HCT116 (cell line): ENCODE results near the gene CHRNA4. TPM values are rescaled to one million over a fixed set of nuclear protein-coding genes. Genes with fewer than 3 reads are reported as not detected.

ENCODE experiments used
- ATAC-seq: fragments of 200-7000 bp; cut with Tn5 transposase; 2 replicates; pipeline ENCODE4 v1.9.1; 2020; ENCODE audit warnings: mild to moderate bottlenecking, moderate library complexity
- BruUV-seq: library from RNA; stranded (reverse); fragments of 400-500 nt; replicated peaks from 2 replicates; lab custom pipeline; 2021; lab: Mats Ljungman, UMichigan
- CTCF ChIA-PET: fragments of 300-600 bp; sonication (Branson Sonifier 250); formaldehyde crosslinking; loops from one replicate; lab custom pipeline; 2021; ENCODE audit warnings: antibody characterized with exemption; lab: Charles Lee
- POLR2A ChIA-PET: fragments of 300-600, 350-600 bp; sonication (Branson Sonifier 250); formaldehyde crosslinking; loops from one replicate; lab custom pipeline; 2021; ENCODE audit warnings: antibody characterized with exemption; lab: Charles Lee
- RAD21 ChIA-PET, 2 experiments: fragments of 300-600 bp; sonication (Branson Sonifier 250); formaldehyde crosslinking; loops; one replicate each; lab custom pipeline; 2023; ENCODE audit warnings: low total read pairs in 2 of 2; ENCODE audit not compliant: uncharacterized antibody in 2 of 2, unreplicated experiment in 2 of 2, low non-redundant PET in 1 of 2; lab: Charles Lee
- DNase-seq: peaks from one replicate; pipeline ENCODE4 v3.0.0-alpha.2; 2010; ENCODE audit warnings: low read depth, low spot score
- H2AFZ ChIP-seq: fragments of 200-600 bp; shearing (Covaris generic), sonication (generic); 2 replicates; pipeline ENCODE4 v1.6.1; 2017; ENCODE audit warnings: low read depth, mixed run types, mixed read lengths, antibody characterized with exemption, low read length; ENCODE audit not compliant: poor library complexity, severe bottlenecking
- H3K27ac ChIP-seq: 2 replicates; pipeline ENCODE4 v1.5.1; 2012; ENCODE audit warnings: low read depth, low read length
- H3K27me3 ChIP-seq: fragments of 200-600 bp; sonication (generic); 2 replicates; pipeline ENCODE4 v1.6.1; 2016; ENCODE audit warnings: mixed run types, low read length, mixed read lengths; ENCODE audit not compliant: insufficient read depth
- H3K36me3 ChIP-seq, 2 experiments: fragments of 200-500 bp in 1 of 2; fragments of 200-600 bp in 1 of 2; sonication (Bioruptor generic) in 1 of 2; sonication (generic) in 1 of 2; 2 replicates each; pipeline versions ENCODE4 v1.5.1 to v1.6.1; 2014 to 2016; ENCODE audit warnings: low read length in 2 of 2, inconsistent platforms in 1 of 2, mixed read lengths in 1 of 2, mixed run types in 1 of 2; ENCODE audit not compliant: insufficient read depth in 2 of 2, control insufficient read depth in 1 of 2
- H3K4me1 ChIP-seq, 2 experiments: fragments of 200-600 bp in 1 of 2; sonication (generic) in 1 of 2; 2 replicates each; pipeline versions ENCODE4 v1.5.1 to v1.6.1; 2012 to 2017; ENCODE audit warnings: low read length in 2 of 2, inconsistent platforms in 1 of 2, mild to moderate bottlenecking in 1 of 2, mixed read lengths in 1 of 2, mixed run types in 1 of 2, moderate library complexity in 1 of 2; ENCODE audit not compliant: insufficient read depth in 2 of 2, control insufficient read depth in 1 of 2
- H3K4me2 ChIP-seq: fragments of 200-600 bp; sonication (generic); 2 replicates; pipeline ENCODE4 v1.6.1; 2017; ENCODE audit warnings: mixed run types, low read length, mixed read lengths
- H3K4me3 ChIP-seq, 2 experiments: fragments of 200-600 bp in 1 of 2; sonication (generic) in 1 of 2; replicated peaks in 1 of 2; 2 replicates each; pipeline ENCODE4 v1.5.1; 2011 to 2016; ENCODE audit warnings: low read length in 2 of 2, control low read depth in 1 of 2, low read depth in 1 of 2, mild to moderate bottlenecking in 1 of 2, mixed read lengths in 1 of 2, mixed run types in 1 of 2
- H3K79me2 ChIP-seq: fragments of 200-600 bp; sonication (generic); 2 replicates; pipeline ENCODE4 v1.6.1; 2017; ENCODE audit warnings: mild to moderate bottlenecking, mixed run types, low read length, moderate library complexity, mixed read lengths; ENCODE audit not compliant: insufficient read depth
- H3K9ac ChIP-seq: fragments of 200-600 bp; sonication (generic); 2 replicates; pipeline ENCODE4 v1.6.1; 2016; ENCODE audit warnings: low read length, mixed read lengths
- H3K9me2 ChIP-seq: fragments of 200-600 bp; sonication (generic), shearing (Covaris generic); 2 replicates; pipeline ENCODE4 v1.6.1; 2017; ENCODE audit warnings: mixed run types, mild to moderate bottlenecking, moderate library complexity; ENCODE audit not compliant: insufficient read depth
- H3K9me3 ChIP-seq, 2 experiments: fragments of 200-500 bp in 1 of 2; fragments of 200-600 bp in 1 of 2; sonication (Bioruptor generic) in 1 of 2; sonication (generic) in 1 of 2; 2 replicates each; pipeline ENCODE4 v1.6.1; 2014 to 2017; ENCODE audit warnings: low read length in 2 of 2, mixed read lengths in 2 of 2, inconsistent platforms in 1 of 2, low read depth in 1 of 2, mild to moderate bottlenecking in 1 of 2, mixed run types in 1 of 2, moderate library complexity in 1 of 2; ENCODE audit not compliant: control insufficient read depth in 1 of 2, insufficient read depth in 1 of 2
- H4K20me1 ChIP-seq: fragments of 200-600 bp; sonication (generic), shearing (Covaris generic); 2 replicates; pipeline ENCODE4 v1.6.1; 2017; ENCODE audit warnings: mixed run types, mild to moderate bottlenecking, moderate library complexity; ENCODE audit not compliant: insufficient read depth
- ATF3 ChIP-seq: IDR thresholded peaks from 2 replicates; pipeline ENCODE4 v1.6.1; 2012
- EZH2 ChIP-seq: fragments of 200-600 bp; sonication (generic); IDR thresholded peaks from 2 replicates; pipeline ENCODE4 v1.6.1; 2017; ENCODE audit warnings: antibody characterized with exemption, mixed run types
- EZH2phosphoT487 ChIP-seq: fragments of 200-600 bp; IDR thresholded peaks from 2 replicates; pipeline ENCODE4 v1.6.1; 2018; ENCODE audit warnings: antibody characterized with exemption, borderline replicate concordance
- FOSL1 ChIP-seq: IDR thresholded peaks from 2 replicates; pipeline ENCODE4 v1.6.1; 2012; ENCODE audit warnings: low read depth
- JUND ChIP-seq: IDR thresholded peaks from 2 replicates; pipeline ENCODE4 v1.6.1; 2012
- POLR2A ChIP-seq: IDR thresholded peaks from 2 replicates; pipeline ENCODE4 v1.7.0; 2011; ENCODE audit warnings: borderline replicate concordance; ENCODE audit not compliant: insufficient read depth, insufficient read length; ENCODE audit errors: extremely low read depth
- POLR2AphosphoS5 ChIP-seq: IDR thresholded peaks from 2 replicates; pipeline ENCODE4 v1.6.1; 2011; ENCODE audit warnings: mild to moderate bottlenecking, low read depth, low read length, moderate library complexity
- SIN3A ChIP-seq: IDR thresholded peaks from 2 replicates; pipeline ENCODE4 v1.6.1; 2012; ENCODE audit warnings: low read depth
- SRF ChIP-seq: IDR thresholded peaks from 2 replicates; pipeline ENCODE4 v1.6.1; 2012; ENCODE audit warnings: low read depth
- ZFX ChIP-seq: fragments of 450-650 bp; IDR thresholded peaks from 2 replicates; pipeline ENCODE4 v1.6.1; 2017
- intact Hi-C: fragments of 100-400 bp; cut with micrococcal nuclease; formaldehyde crosslinking; loops from 2 replicates; pipeline ENCODE4 v1.10.0; 2022
- total RNA-seq: library from RNA; stranded (reverse); gene quantifications from one replicate; pipeline ENCODE4 v1.2.1, GENCODE V29; 2021; ENCODE audit not compliant: unreplicated experiment

CHRNA4 gene
- total RNA-seq, 1 experiment from 2014 or later, result not detected

GRCh38 chr20:63359937-63360849 is 956 bp downstream of the CHRNA4 start:
- Histone ChIP-seq H3K9me2 (no peaks in the 10 kb centered on the region), H2AFZ (no peak overlapping the region), H3K4me2 (no peak overlapping the region), H3K4me3 (no peak overlapping the region), H3K4me1 (no peaks in the 10 kb centered on the region), H3K27ac (no peak overlapping the region), H3K36me3 (no peaks in the 10 kb centered on the region), H3K79me2 (no peaks in the 10 kb centered on the region), H4K20me1 (no peaks in the 10 kb centered on the region), H3K9ac (no peak overlapping the region), H3K27me3 (no peaks in the 10 kb centered on the region), H3K9me3 (no peaks in the 10 kb centered on the region)
- RAD21 ChIA-PET, result no interaction called here
- DNase-seq, result no peak
- no peak for ATAC-seq
- CTCF ChIA-PET, result no interaction called here
- intact Hi-C loops, result no loop called here
- no TSS peak for BruUV-seq
- POLR2A ChIA-PET, result no interaction called here
- TF ChIP-seq SRF, result no peak
- TF ChIP-seq FOSL1, result no peak
- no peak for TF ChIP-seq EZH2phosphoT487
- TF ChIP-seq EZH2, result no peak
- no peak for TF ChIP-seq POLR2A
- no peak for TF ChIP-seq SIN3A
- TF ChIP-seq POLR2AphosphoS5, result no peak

- intact Hi-C loops, result no loop called here
- no peak for TF ChIP-seq JUND
- no peak for TF ChIP-seq ZFX
- TF ChIP-seq ATF3, result no peak
- BruUV-seq, result no TSS peak
- POLR2A ChIA-PET, result no interaction called here
- H3K27ac ChIP-seq, result no peak overlapping the region
- H2AFZ ChIP-seq, result no peak overlapping the region
- H3K36me3 ChIP-seq, result no peaks in the 10 kb centered on the region
- H3K9me2 ChIP-seq, result no peaks in the 10 kb centered on the region
- ATAC-seq (no peak), DNase-seq (no peak)
- H3K9ac ChIP-seq, result no peak overlapping the region
- H4K20me1 ChIP-seq, result no peaks in the 10 kb centered on the region
- RAD21 ChIA-PET, result no interaction called here
- H3K9me3 ChIP-seq, result no peaks in the 10 kb centered on the region
- no peak overlapping the region for H3K4me3 ChIP-seq
- H3K4me2 ChIP-seq, result no peak overlapping the region
- no peaks in the 10 kb centered on the region for H3K4me1 ChIP-seq
- H3K79me2 ChIP-seq, result no peaks in the 10 kb centered on the region
- CTCF ChIA-PET, result no interaction called here
- H3K27me3 ChIP-seq, result no peaks in the 10 kb centered on the region
Observed at GRCh38 chr20:63359164-63359934, 1.8 kb downstream of the CHRNA4 start.
